G401 (cell line): ENCODE measurements around the gene CMBL. TPM values are rescaled to one million over a fixed set of nuclear protein-coding genes. Genes with fewer than 3 reads are reported as not detected.
"Not testable (repeated sequence)": the region's sequence is repeated elsewhere in the genome, so short reads cannot be mapped to it uniquely, and the experiment has no call there.

Experiments used
- DNase-seq: peaks from one replicate; pipeline ENCODE4 v3.0.0-alpha.2; 2015; ENCODE audit warnings: low spot score
- in situ Hi-C: cut with HindIII; loops from 2 replicates; pipeline ENCODE4 v1.10.0; 2016; ENCODE audit warnings: low sequenced_read_pairs, mixed read lengths
- total RNA-seq: library from RNA; depleted of rRNA; stranded (reverse); fragments of >200 nt; shearing (Covaris generic); gene quantifications from 2 replicates; pipeline ENCODE4 v1.2.3, GENCODE V29; 2014

CMBL gene
- total RNA-seq, 1 experiment from 2014 or later, result 14.6 TPM

GRCh38 chr5:10266839-10267238 is 40.9 kb downstream of the CMBL start:
- DNase-seq, result no peak
- in situ Hi-C loops, result no loop called here

GRCh38 chr5:10266137-10266536 is 41.6 kb downstream of the CMBL start:
- no peak for DNase-seq
- in situ Hi-C loops, result no loop called here

GRCh38 chr5:10265245-10266109 is 42.2 kb downstream of the CMBL start:
- in situ Hi-C loops, result no loop called here
- DNase-seq, result no peak

- in situ Hi-C loops, result no loop called here
Measured at GRCh38 chr5:10264604-10265003, 43.1 kb downstream of the CMBL start.

GRCh38 chr5:10262995-10263394 is 44.7 kb downstream of the CMBL start:
- in situ Hi-C loops, result no loop called here
- no peak for DNase-seq

More at GRCh38 chr5:10264604-10265003, 43.1 kb downstream of the CMBL start:
- no peak for DNase-seq

GRCh38 chr5:10262121-10262774 is 45.5 kb downstream of the CMBL start:
- no peak for DNase-seq
- in situ Hi-C loops, result no loop called here

- no peak for DNase-seq
- in situ Hi-C loops, result no loop called here
Measured at GRCh38 chr5:10261065-10261464, 46.6 kb downstream of the CMBL start.

- no peak for DNase-seq
- in situ Hi-C loops, result no loop called here
Measured at GRCh38 chr5:10259899-10260298, 47.8 kb downstream of the CMBL start.

GRCh38 chr5:10257870-10258269 is 49.8 kb downstream of the CMBL start:
- no peak for DNase-seq
- in situ Hi-C loops, result no loop called here

GRCh38 chr5:10254686-10255085 is 53.0 kb downstream of the CMBL start:
- DNase-seq, result no peak
- in situ Hi-C loops, result no loop called here

GRCh38 chr5:10253390-10253789 is 54.3 kb downstream of the CMBL start:
- DNase-seq, result no peak
- in situ Hi-C loops, result no loop called here

GRCh38 chr5:10251405-10251804 is 56.3 kb downstream of the CMBL start:
- in situ Hi-C loops, result no loop called here
- no peak for DNase-seq

GRCh38 chr5:10250806-10251276 is 56.9 kb downstream of the CMBL start:
- DNase-seq, result no peak
- in situ Hi-C loops, result no loop called here

GRCh38 chr5:10249948-10250805 is 57.5 kb downstream of the CMBL start, which contains the start of gene CCT5:
TSS of gene CCT5 (plus strand) at chr5:10250280. CDS start at chr5:10250341, 61 bp downstream.
- in situ Hi-C loops, result no loop called here
- DNase-seq, result peak; percentile 95

- peak; percentile 8 for DNase-seq
- in situ Hi-C loops, result no loop called here
Measured at GRCh38 chr5:10248378-10249260, 59.1 kb downstream of the CMBL start.

GRCh38 chr5:10247217-10247616 is 60.5 kb downstream of the CMBL start:
- DNase-seq, in situ Hi-C loops: not testable (repeated sequence)

- in situ Hi-C loops, result no loop called here
- DNase-seq, result peak; percentile 91
Measured at GRCh38 chr5:10246761-10247160, 60.9 kb downstream of the CMBL start.

- in situ Hi-C loops, result no loop called here
- no peak for DNase-seq
Measured at GRCh38 chr5:10244342-10244944, 63.3 kb downstream of the CMBL start.
